HepG2 (cell line): ENCODE results near the gene MXRA7. TPM values are rescaled to one million over a fixed set of nuclear protein-coding genes. Genes with fewer than 3 reads are reported as not detected.

Experiments used
- FOXA3 ChIP-seq: IDR thresholded peaks from 2 replicates; pipeline ENCODE4 v1.6.1; 2016; ENCODE audit warnings: missing genetic modification reagents, missing compliant biosample characterization
- HOMEZ ChIP-seq: IDR thresholded peaks from 2 replicates; pipeline ENCODE4 v1.6.1; 2016; ENCODE audit warnings: low read depth
- POGK ChIP-seq: sonication (generic); formaldehyde crosslinking; conservative IDR thresholded peaks from 2 replicates; pipeline ENCODE4 v1.8.0; 2022; ENCODE audit warnings: mild to moderate bottlenecking, moderate library complexity, missing genetic modification reagents
- PTBP1 ChIP-seq: fragments of 200-400 bp; formaldehyde crosslinking; IDR thresholded peaks from 2 replicates; pipeline ENCODE4 v1.6.1; 2018; ENCODE audit warnings: low read length, low read depth; ENCODE audit not compliant: poor library complexity, severe bottlenecking
- SRY ChIP-seq: sonication (generic); formaldehyde crosslinking; IDR thresholded peaks from 2 replicates; pipeline ENCODE4 v1.8.0; 2022; ENCODE audit warnings: mild to moderate bottlenecking, missing genetic modification reagents
- ZBTB4 ChIP-seq: sonication (generic); formaldehyde crosslinking; IDR thresholded peaks from 2 replicates; pipeline ENCODE4 v1.4.0; 2020; ENCODE audit warnings: missing genetic modification reagents, mild to moderate bottlenecking, borderline replicate concordance
- ZNF3 ChIP-seq: IDR thresholded peaks from 2 replicates; pipeline ENCODE4 v1.7.0; 2017; ENCODE audit warnings: inconsistent platforms
- ZNF703 ChIP-seq: sonication (generic); formaldehyde crosslinking; IDR thresholded peaks from 2 replicates; pipeline ENCODE4 v1.5.1; 2020; ENCODE audit warnings: missing genetic modification reagents, mild to moderate bottlenecking, moderate library complexity, borderline replicate concordance
- polyA plus RNA-seq, 8 experiments: library from polyadenylated mRNA; depleted of rRNA in 3 of 8; stranded (reverse) in 7 of 8; unstranded in 1 of 8; fragments of >200 nt; fragmentation: Illumina TruSeq in 4 of 8; extraction: Trizol in 4 of 8; gene quantifications; 2 replicates each; pipeline versions ENCODE4 v1.2.1 to v1.2.3, GENCODE V29; 2011 to 2016; ENCODE audit warnings: low read depth in 4 of 8, missing spikeins in 1 of 8, mixed read lengths in 1 of 8; ENCODE audit not compliant: insufficient read depth in 1 of 8
- total RNA-seq, 5 experiments: library from RNA; depleted of rRNA; stranded (reverse); fragments of >200 nt; fragmentation: Illumina TruSeq; extraction: Trizol; gene quantifications; 2 replicates each; pipeline ENCODE4 v1.2.3, GENCODE V29; 2016; ENCODE audit warnings: low read depth in 1 of 5

MXRA7 gene
- total and polyA plus RNA-seq, 2 of the 13 experiments (the other 11 are each of a cell fraction or from before 2014, with no cell fraction given) = 44.8 to 112 TPM

- 0 out of 2 replicates have a peak, but pooled peaks have one; percentile 39 for TF ChIP-seq ZBTB4 (CRISPR knock-in tag)
- no peak for TF ChIP-seq FOXA3 (CRISPR knock-in tag)
- no peak for TF ChIP-seq PTBP1
- no peak for TF ChIP-seq ZNF703 (CRISPR knock-in tag)
- TF ChIP-seq HOMEZ (CRISPR knock-in tag) = no peak
- 0 out of 2 replicates have a peak, but pooled peaks have one; percentile 35 for TF ChIP-seq ZNF3 (CRISPR knock-in tag)
- TF ChIP-seq POGK (CRISPR knock-in tag) = no peak
- TF ChIP-seq SRY (CRISPR knock-in tag) = no peak
- TF ChIP-seq, all 625 proteins: peak for 8
These were observed 20.0 kb downstream of the MXRA7 start (continued) for GRCh38 chr17:76690596-76691280.
